HCT116 (cell line): ENCODE measurements around the gene PIGP. TPM values are rescaled to one million over a fixed set of nuclear protein-coding genes. Genes with fewer than 3 reads are reported as not detected.

Experiments
- ATAC-seq: fragments of 200-7000 bp; cut with Tn5 transposase; 2 replicates; pipeline ENCODE4 v1.9.1; 2020; ENCODE audit warnings: mild to moderate bottlenecking, moderate library complexity
- BruUV-seq: library from RNA; stranded (reverse); fragments of 400-500 nt; replicated peaks from 2 replicates; lab custom pipeline; 2021; lab: Mats Ljungman, UMichigan
- CTCF ChIA-PET: fragments of 300-600 bp; sonication (Branson Sonifier 250); formaldehyde crosslinking; loops from one replicate; lab custom pipeline; 2021; ENCODE audit warnings: antibody characterized with exemption; lab: Charles Lee
- POLR2A ChIA-PET: fragments of 300-600, 350-600 bp; sonication (Branson Sonifier 250); formaldehyde crosslinking; loops from one replicate; lab custom pipeline; 2021; ENCODE audit warnings: antibody characterized with exemption; lab: Charles Lee
- RAD21 ChIA-PET, 2 experiments: fragments of 300-600 bp; sonication (Branson Sonifier 250); formaldehyde crosslinking; loops; one replicate each; lab custom pipeline; 2023; ENCODE audit warnings: low total read pairs in 2 of 2; ENCODE audit not compliant: uncharacterized antibody in 2 of 2, unreplicated experiment in 2 of 2, low non-redundant PET in 1 of 2; lab: Charles Lee
- DNase-seq: peaks from one replicate; pipeline ENCODE4 v3.0.0-alpha.2; 2010; ENCODE audit warnings: low read depth, low spot score
- H2AFZ ChIP-seq: fragments of 200-600 bp; shearing (Covaris generic), sonication (generic); 2 replicates; pipeline ENCODE4 v1.6.1; 2017; ENCODE audit warnings: low read depth, mixed run types, mixed read lengths, antibody characterized with exemption, low read length; ENCODE audit not compliant: poor library complexity, severe bottlenecking
- H3K27ac ChIP-seq: 2 replicates; pipeline ENCODE4 v1.5.1; 2012; ENCODE audit warnings: low read depth, low read length
- H3K27me3 ChIP-seq: fragments of 200-600 bp; sonication (generic); 2 replicates; pipeline ENCODE4 v1.6.1; 2016; ENCODE audit warnings: mixed run types, low read length, mixed read lengths; ENCODE audit not compliant: insufficient read depth
- H3K36me3 ChIP-seq, 2 experiments: fragments of 200-500 bp in 1 of 2; fragments of 200-600 bp in 1 of 2; sonication (Bioruptor generic) in 1 of 2; sonication (generic) in 1 of 2; 2 replicates each; pipeline versions ENCODE4 v1.5.1 to v1.6.1; 2014 to 2016; ENCODE audit warnings: low read length in 2 of 2, inconsistent platforms in 1 of 2, mixed read lengths in 1 of 2, mixed run types in 1 of 2; ENCODE audit not compliant: insufficient read depth in 2 of 2, control insufficient read depth in 1 of 2
- H3K4me1 ChIP-seq, 2 experiments: fragments of 200-600 bp in 1 of 2; sonication (generic) in 1 of 2; 2 replicates each; pipeline versions ENCODE4 v1.5.1 to v1.6.1; 2012 to 2017; ENCODE audit warnings: low read length in 2 of 2, inconsistent platforms in 1 of 2, mild to moderate bottlenecking in 1 of 2, mixed read lengths in 1 of 2, mixed run types in 1 of 2, moderate library complexity in 1 of 2; ENCODE audit not compliant: insufficient read depth in 2 of 2, control insufficient read depth in 1 of 2
- H3K4me2 ChIP-seq: fragments of 200-600 bp; sonication (generic); 2 replicates; pipeline ENCODE4 v1.6.1; 2017; ENCODE audit warnings: mixed run types, low read length, mixed read lengths
- H3K4me3 ChIP-seq, 2 experiments: fragments of 200-600 bp in 1 of 2; sonication (generic) in 1 of 2; replicated peaks in 1 of 2; 2 replicates each; pipeline ENCODE4 v1.5.1; 2011 to 2016; ENCODE audit warnings: low read length in 2 of 2, control low read depth in 1 of 2, low read depth in 1 of 2, mild to moderate bottlenecking in 1 of 2, mixed read lengths in 1 of 2, mixed run types in 1 of 2
- H3K79me2 ChIP-seq: fragments of 200-600 bp; sonication (generic); 2 replicates; pipeline ENCODE4 v1.6.1; 2017; ENCODE audit warnings: mild to moderate bottlenecking, mixed run types, low read length, moderate library complexity, mixed read lengths; ENCODE audit not compliant: insufficient read depth
- H3K9ac ChIP-seq: fragments of 200-600 bp; sonication (generic); 2 replicates; pipeline ENCODE4 v1.6.1; 2016; ENCODE audit warnings: low read length, mixed read lengths
- H3K9me2 ChIP-seq: fragments of 200-600 bp; sonication (generic), shearing (Covaris generic); 2 replicates; pipeline ENCODE4 v1.6.1; 2017; ENCODE audit warnings: mixed run types, mild to moderate bottlenecking, moderate library complexity; ENCODE audit not compliant: insufficient read depth
- H3K9me3 ChIP-seq, 2 experiments: fragments of 200-500 bp in 1 of 2; fragments of 200-600 bp in 1 of 2; sonication (Bioruptor generic) in 1 of 2; sonication (generic) in 1 of 2; 2 replicates each; pipeline ENCODE4 v1.6.1; 2014 to 2017; ENCODE audit warnings: low read length in 2 of 2, mixed read lengths in 2 of 2, inconsistent platforms in 1 of 2, low read depth in 1 of 2, mild to moderate bottlenecking in 1 of 2, mixed run types in 1 of 2, moderate library complexity in 1 of 2; ENCODE audit not compliant: control insufficient read depth in 1 of 2, insufficient read depth in 1 of 2
- H4K20me1 ChIP-seq: fragments of 200-600 bp; sonication (generic), shearing (Covaris generic); 2 replicates; pipeline ENCODE4 v1.6.1; 2017; ENCODE audit warnings: mixed run types, mild to moderate bottlenecking, moderate library complexity; ENCODE audit not compliant: insufficient read depth
- CBX3 ChIP-seq: IDR thresholded peaks from 2 replicates; pipeline ENCODE4 v1.6.1; 2012; ENCODE audit warnings: low read depth
- EGR1 ChIP-seq: IDR thresholded peaks from 2 replicates; pipeline ENCODE4 v1.6.1; 2012; ENCODE audit warnings: low read depth
- EZH2phosphoT487 ChIP-seq: fragments of 200-600 bp; IDR thresholded peaks from 2 replicates; pipeline ENCODE4 v1.6.1; 2018; ENCODE audit warnings: antibody characterized with exemption, borderline replicate concordance
- JUND ChIP-seq: IDR thresholded peaks from 2 replicates; pipeline ENCODE4 v1.6.1; 2012
- POLR2A ChIP-seq: IDR thresholded peaks from 2 replicates; pipeline ENCODE4 v1.7.0; 2011; ENCODE audit warnings: borderline replicate concordance; ENCODE audit not compliant: insufficient read depth, insufficient read length; ENCODE audit errors: extremely low read depth
- RAD21 ChIP-seq: IDR thresholded peaks from 2 replicates; pipeline ENCODE4 v1.6.1; 2012; ENCODE audit warnings: low read depth, mild to moderate bottlenecking
- SP1 ChIP-seq: IDR thresholded peaks from 2 replicates; pipeline ENCODE4 v1.6.1; 2012; ENCODE audit warnings: low read depth
- SRF ChIP-seq: IDR thresholded peaks from 2 replicates; pipeline ENCODE4 v1.6.1; 2012; ENCODE audit warnings: low read depth
- YY1 ChIP-seq: IDR thresholded peaks from 2 replicates; pipeline ENCODE4 v1.6.1; 2011; ENCODE audit warnings: low read length, low read depth, moderate library complexity, mild to moderate bottlenecking; ENCODE audit not compliant: insufficient replicate concordance; ENCODE audit errors: extremely low read depth
- ZFX ChIP-seq: fragments of 450-650 bp; IDR thresholded peaks from 2 replicates; pipeline ENCODE4 v1.6.1; 2017
- ZNF274 ChIP-seq: fragments of 200-500 bp; sonication (Bioruptor generic); IDR thresholded peaks from 2 replicates; pipeline ENCODE4 v1.6.1; 2014; ENCODE audit warnings: mild to moderate bottlenecking, low read depth, low read length, inconsistent platforms
- intact Hi-C: fragments of 100-400 bp; cut with micrococcal nuclease; formaldehyde crosslinking; loops from 2 replicates; pipeline ENCODE4 v1.10.0; 2022
- total RNA-seq: library from RNA; stranded (reverse); gene quantifications from one replicate; pipeline ENCODE4 v1.2.1, GENCODE V29; 2021; ENCODE audit not compliant: unreplicated experiment
- TF ChIP-seq, protein P1 (sequence below): IDR thresholded peaks from 2 replicates; pipeline ENCODE4 v1.6.1; 2012
- TF ChIP-seq, protein P2 (sequence below): IDR thresholded peaks from 2 replicates; pipeline ENCODE4 v1.6.1; 2012; ENCODE audit warnings: low read depth
- TF ChIP-seq, protein P3 (sequence below): IDR thresholded peaks from 2 replicates; pipeline ENCODE4 v1.6.1; 2011; ENCODE audit warnings: mild to moderate bottlenecking, low read length, moderate library complexity; ENCODE audit not compliant: insufficient replicate concordance; ENCODE audit errors: extremely low read depth

The PIGP gene
- total RNA-seq, 1 experiment from 2014 or later, result 23.5 TPM

DNA sequence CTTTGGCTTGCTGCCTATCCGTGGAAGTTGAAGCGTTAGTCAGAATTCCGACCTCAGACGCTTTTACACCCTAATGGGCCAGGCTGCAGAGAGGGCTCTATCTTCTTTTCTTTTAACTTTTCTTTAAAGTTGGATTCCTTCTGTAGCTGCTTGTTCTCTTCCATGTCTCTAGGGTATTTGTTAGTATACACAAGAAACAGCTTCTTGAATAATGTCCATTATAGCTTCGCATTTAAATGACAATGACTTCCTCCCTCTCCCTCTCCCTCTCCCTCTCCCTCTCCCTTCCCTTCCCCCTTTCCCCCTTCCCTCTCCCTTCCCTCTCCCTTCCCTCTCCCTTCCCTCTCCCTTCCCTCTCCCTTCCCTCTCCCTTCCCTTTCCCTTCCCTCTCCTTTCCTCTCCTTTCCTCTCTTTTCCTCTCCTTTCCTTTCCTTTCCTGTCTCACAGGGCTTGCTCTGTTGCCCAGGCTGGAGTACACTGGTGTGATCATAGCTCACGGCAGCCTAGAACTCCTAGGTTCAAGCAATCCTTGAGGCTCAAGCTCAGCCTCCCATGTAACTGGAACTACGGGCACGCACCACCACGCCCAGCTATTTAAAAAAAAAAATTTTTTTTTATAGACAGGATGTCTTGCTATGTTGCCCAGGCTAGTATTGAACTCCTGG, 33.3 kb downstream of the PIGP start:
- Histone ChIP-seq H3K4me3 (no peak overlapping the region), H3K4me1 (no peaks in the 10 kb centered on the region), H4K20me1 (no peaks in the 10 kb centered on the region), H3K9ac (no peak overlapping the region), H3K27me3 (no peaks in the 10 kb centered on the region), H3K9me2 (no peaks in the 10 kb centered on the region), H3K27ac (no peak overlapping the region), H3K79me2 (no peaks in the 10 kb centered on the region), H3K4me2 (no peak overlapping the region), H2AFZ (no peak overlapping the region), H3K9me3 (no peaks in the 10 kb centered on the region), H3K36me3 (no peaks in the 10 kb centered on the region)
- intact Hi-C loops, result no loop called here
- ATAC-seq, result no peak
- ChIA-PET CTCF (no interaction called here), POLR2A (interaction anchor here (0.6 kb wide), 1 partner anchor 76 kb away, joined by 4 read pairs; no protein-coding TSS in a partner anchor), RAD21 (no interaction called here)
- no TSS peak for BruUV-seq
- DNase-seq, result no peak
- TF ChIP-seq EGR1 (no peak), POLR2A (no peak), YY1 (no peak), JUND (no peak)
- TF ChIP-seq, protein P1, sequence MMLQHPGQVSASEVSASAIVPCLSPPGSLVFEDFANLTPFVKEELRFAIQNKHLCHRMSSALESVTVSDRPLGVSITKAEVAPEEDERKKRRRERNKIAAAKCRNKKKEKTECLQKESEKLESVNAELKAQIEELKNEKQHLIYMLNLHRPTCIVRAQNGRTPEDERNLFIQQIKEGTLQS, result no peak

DNA sequence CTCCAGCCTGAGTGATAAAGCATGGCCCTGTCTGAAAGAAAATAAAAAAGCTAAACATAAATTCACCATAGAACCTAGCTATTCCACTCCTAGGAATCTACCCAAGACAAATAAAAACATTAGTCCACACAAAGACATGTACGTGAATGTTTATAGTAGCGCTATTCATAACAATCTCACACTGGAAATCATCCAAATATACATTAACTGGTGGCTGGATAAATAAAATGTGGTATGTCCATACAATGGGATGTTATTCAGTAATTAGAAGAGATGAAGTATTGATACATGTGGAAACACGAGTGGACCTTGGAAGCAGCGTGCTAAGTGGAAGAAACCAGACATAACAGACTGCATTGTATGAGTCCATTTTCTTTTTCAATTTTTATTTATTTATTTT, 36.7 kb downstream of the PIGP start:
- peaks cover 13 to 15% of the 10 kb centered on the region in 2 experiments for H3K4me1 ChIP-seq
- H2AFZ ChIP-seq, result no peak overlapping the region
- H4K20me1 ChIP-seq, result no peaks in the 10 kb centered on the region
- H3K27ac ChIP-seq, result no peak overlapping the region
- H3K4me2 ChIP-seq, result no peak overlapping the region
- H3K36me3 ChIP-seq, result no peaks in the 10 kb centered on the region
- H3K9ac ChIP-seq, result no peak overlapping the region
- no peaks in the 10 kb centered on the region for H3K27me3 ChIP-seq
- no peaks in the 10 kb centered on the region for H3K79me2 ChIP-seq
- intact Hi-C loops, result no loop called here
- no peak overlapping the region for H3K4me3 ChIP-seq
- no peaks in the 10 kb centered on the region for H3K9me3 ChIP-seq
- ChIA-PET RAD21 (no interaction called here), CTCF (no interaction called here), POLR2A (no interaction called here)
- DNase-seq, result no peak
- BruUV-seq, result no TSS peak
- no peak for ATAC-seq
- no peaks in the 10 kb centered on the region for H3K9me2 ChIP-seq
- TF ChIP-seq YY1 (no peak), ZNF274 (no peak), EGR1 (no peak), SP1 (no peak), SRF (no peak), ZFX (no peak), JUND (no peak), RAD21 (no peak), EZH2phosphoT487 (no peak), CBX3 (no peak)
- TF ChIP-seq, protein P2, sequence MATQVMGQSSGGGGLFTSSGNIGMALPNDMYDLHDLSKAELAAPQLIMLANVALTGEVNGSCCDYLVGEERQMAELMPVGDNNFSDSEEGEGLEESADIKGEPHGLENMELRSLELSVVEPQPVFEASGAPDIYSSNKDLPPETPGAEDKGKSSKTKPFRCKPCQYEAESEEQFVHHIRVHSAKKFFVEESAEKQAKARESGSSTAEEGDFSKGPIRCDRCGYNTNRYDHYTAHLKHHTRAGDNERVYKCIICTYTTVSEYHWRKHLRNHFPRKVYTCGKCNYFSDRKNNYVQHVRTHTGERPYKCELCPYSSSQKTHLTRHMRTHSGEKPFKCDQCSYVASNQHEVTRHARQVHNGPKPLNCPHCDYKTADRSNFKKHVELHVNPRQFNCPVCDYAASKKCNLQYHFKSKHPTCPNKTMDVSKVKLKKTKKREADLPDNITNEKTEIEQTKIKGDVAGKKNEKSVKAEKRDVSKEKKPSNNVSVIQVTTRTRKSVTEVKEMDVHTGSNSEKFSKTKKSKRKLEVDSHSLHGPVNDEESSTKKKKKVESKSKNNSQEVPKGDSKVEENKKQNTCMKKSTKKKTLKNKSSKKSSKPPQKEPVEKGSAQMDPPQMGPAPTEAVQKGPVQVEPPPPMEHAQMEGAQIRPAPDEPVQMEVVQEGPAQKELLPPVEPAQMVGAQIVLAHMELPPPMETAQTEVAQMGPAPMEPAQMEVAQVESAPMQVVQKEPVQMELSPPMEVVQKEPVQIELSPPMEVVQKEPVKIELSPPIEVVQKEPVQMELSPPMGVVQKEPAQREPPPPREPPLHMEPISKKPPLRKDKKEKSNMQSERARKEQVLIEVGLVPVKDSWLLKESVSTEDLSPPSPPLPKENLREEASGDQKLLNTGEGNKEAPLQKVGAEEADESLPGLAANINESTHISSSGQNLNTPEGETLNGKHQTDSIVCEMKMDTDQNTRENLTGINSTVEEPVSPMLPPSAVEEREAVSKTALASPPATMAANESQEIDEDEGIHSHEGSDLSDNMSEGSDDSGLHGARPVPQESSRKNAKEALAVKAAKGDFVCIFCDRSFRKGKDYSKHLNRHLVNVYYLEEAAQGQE, result no peak
- TF ChIP-seq, protein P3, sequence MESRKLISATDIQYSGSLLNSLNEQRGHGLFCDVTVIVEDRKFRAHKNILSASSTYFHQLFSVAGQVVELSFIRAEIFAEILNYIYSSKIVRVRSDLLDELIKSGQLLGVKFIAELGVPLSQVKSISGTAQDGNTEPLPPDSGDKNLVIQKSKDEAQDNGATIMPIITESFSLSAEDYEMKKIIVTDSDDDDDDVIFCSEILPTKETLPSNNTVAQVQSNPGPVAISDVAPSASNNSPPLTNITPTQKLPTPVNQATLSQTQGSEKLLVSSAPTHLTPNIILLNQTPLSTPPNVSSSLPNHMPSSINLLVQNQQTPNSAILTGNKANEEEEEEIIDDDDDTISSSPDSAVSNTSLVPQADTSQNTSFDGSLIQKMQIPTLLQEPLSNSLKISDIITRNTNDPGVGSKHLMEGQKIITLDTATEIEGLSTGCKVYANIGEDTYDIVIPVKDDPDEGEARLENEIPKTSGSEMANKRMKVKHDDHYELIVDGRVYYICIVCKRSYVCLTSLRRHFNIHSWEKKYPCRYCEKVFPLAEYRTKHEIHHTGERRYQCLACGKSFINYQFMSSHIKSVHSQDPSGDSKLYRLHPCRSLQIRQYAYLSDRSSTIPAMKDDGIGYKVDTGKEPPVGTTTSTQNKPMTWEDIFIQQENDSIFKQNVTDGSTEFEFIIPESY, result no peak
- TF ChIP-seq, protein P1, result no peak
